Common myeloid progenitor, CD34-positive (primary cell): Measurements from ENCODE around the gene DTYMK.

Experiments used
- CTCF ChIA-PET: fragments of 350-600 bp; sonication (Branson Sonifier 250); formaldehyde crosslinking; loops from one replicate; lab custom pipeline; 2021; ENCODE audit warnings: antibody characterized with exemption; lab: Charles Lee
- POLR2A ChIA-PET: fragments of 350-600 bp; sonication (Branson Sonifier 250); formaldehyde crosslinking; loops from one replicate; lab custom pipeline; 2021; ENCODE audit warnings: antibody characterized with exemption; lab: Charles Lee
- DNase-seq, 3 donors: peaks; one replicate each; pipeline versions ENCODE4 v3.0.0 to v3.0.0-alpha.2; 2013
- H3K27ac ChIP-seq, 2 experiments: 1 replicate in 1 of 2; 2 replicates in 1 of 2; pipeline ENCODE4 v1.7.0; 2013; ENCODE audit warnings: inconsistent platforms in 2 of 2, low read length in 2 of 2, mild to moderate bottlenecking in 2 of 2, low read depth in 1 of 2, moderate library complexity in 1 of 2; ENCODE audit not compliant: severe bottlenecking in 2 of 2, insufficient read depth in 1 of 2, poor library complexity in 1 of 2
- H3K27me3 ChIP-seq, 5 experiments: replicated peaks in 2 of 5; 1 replicate in 3 of 5; 2 replicates in 2 of 5; pipeline versions ENCODE4 v1.6.1 to v1.7.0; 2013; ENCODE audit warnings: low read length in 4 of 5, mild to moderate bottlenecking in 2 of 5, moderate library complexity in 2 of 5, inconsistent platforms in 1 of 5; ENCODE audit not compliant: insufficient read depth in 5 of 5, control insufficient read depth in 4 of 5
- H3K36me3 ChIP-seq, 4 experiments: 1 replicate in 2 of 4; 2 replicates in 2 of 4; pipeline versions ENCODE4 v1.6.1 to v1.7.0; 2013; ENCODE audit warnings: low read length in 3 of 4, control low read depth in 1 of 4, mild to moderate bottlenecking in 1 of 4; ENCODE audit not compliant: control insufficient read depth in 4 of 4, insufficient read depth in 4 of 4
- H3K4me1 ChIP-seq, 4 experiments: 1 replicate in 3 of 4; 2 replicates in 1 of 4; pipeline versions ENCODE4 v1.6.1 to v1.7.1; 2013; ENCODE audit warnings: low read length in 3 of 4, mild to moderate bottlenecking in 3 of 4, control low read depth in 1 of 4, inconsistent platforms in 1 of 4, moderate library complexity in 1 of 4; ENCODE audit not compliant: control insufficient read depth in 4 of 4, insufficient read depth in 4 of 4; ENCODE audit errors: control extremely low read depth in 1 of 4
- H3K4me3 ChIP-seq, 7 experiments: 1 replicate in 4 of 7; 2 replicates in 3 of 7; pipeline versions ENCODE4 v1.5.1 to v1.7.0; 2013; ENCODE audit warnings: mild to moderate bottlenecking in 7 of 7, low read length in 6 of 7, moderate library complexity in 6 of 7, inconsistent platforms in 2 of 7, low read depth in 2 of 7, control low read depth in 1 of 7; ENCODE audit not compliant: insufficient read depth in 4 of 7, control insufficient read depth in 1 of 7; ENCODE audit errors: extremely low read depth in 1 of 7
- H3K9me3 ChIP-seq, 5 experiments: 1 replicate in 4 of 5; 2 replicates in 1 of 5; pipeline versions ENCODE4 v1.6.1 to v1.7.1; 2013; ENCODE audit warnings: low read length in 4 of 5, mild to moderate bottlenecking in 2 of 5, inconsistent platforms in 1 of 5, low read depth in 1 of 5, moderate library complexity in 1 of 5; ENCODE audit not compliant: control insufficient read depth in 4 of 5, insufficient read depth in 2 of 5; ENCODE audit errors: control extremely low read depth in 1 of 5
- WGBS: methylation state at CpG from one replicate; pipeline ENCODE4 v1.1.5; 2013; ENCODE audit not compliant: insufficient coverage; 5-methylcytosine and 5-hydroxymethylcytosine counted together

The DTYMK gene

DNA sequence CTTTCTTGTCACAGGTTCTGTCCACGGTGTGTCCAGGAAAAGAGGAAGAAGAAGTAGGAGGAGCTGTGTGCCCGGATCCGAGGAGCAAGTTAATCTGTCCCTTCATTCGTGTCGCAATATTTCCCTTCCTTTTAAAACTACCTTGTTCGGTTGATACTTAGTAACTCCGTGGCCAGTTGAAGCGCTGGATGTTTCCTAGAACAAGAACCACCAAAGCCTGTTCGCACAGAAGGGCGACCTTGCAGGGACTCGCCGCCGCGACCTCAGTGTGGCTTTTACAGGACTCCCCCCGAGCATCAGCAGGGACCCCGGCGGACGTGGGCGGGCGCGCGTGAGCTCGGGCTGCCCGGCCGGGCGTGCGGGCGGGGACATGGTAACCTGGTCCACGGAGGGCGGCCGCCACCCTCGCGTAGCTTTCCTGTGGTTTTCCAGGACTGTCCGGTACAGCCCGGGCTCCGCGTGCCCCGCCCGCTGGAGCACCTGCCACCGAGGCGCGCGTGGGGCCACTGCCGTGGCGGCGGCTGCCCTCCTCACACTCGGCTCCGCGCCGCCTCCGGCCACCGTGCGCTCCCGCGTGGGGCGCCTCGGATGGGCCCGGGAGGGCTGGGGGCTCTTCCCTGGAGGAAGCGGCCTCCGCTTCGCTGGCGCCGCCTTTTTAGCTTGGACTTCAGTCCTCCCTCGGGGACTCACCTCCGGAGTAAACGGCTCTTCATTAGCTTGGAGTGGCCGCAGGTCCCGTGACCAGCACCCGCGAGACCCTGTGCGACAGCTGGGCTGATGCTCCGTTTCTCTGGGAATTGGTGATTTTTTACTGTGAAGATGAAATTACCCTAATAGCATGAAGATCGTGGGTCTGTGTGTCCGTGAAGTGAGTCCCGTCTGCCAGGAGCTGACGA, 38.6 kb upstream of the DTYMK start:
- 96% methylated on average over 61 of the region's 76 CpGs for WGBS
- Histone ChIP-seq H3K36me3 (peaks cover 7 to 55% (median 45%) of the 10 kb centered on the region in 4 experiments), H3K4me1 (peaks cover 0 to 2% (median 0%) of the 10 kb centered on the region in 4 experiments), H3K27me3 (no peaks in the 10 kb centered on the region), H3K27ac (no peak overlapping the region), H3K4me3 (no peak overlapping the region), H3K9me3 (peaks cover 0 to 28% (median 24%) of the 10 kb centered on the region in 5 experiments)
- ChIA-PET POLR2A (no interaction called here), CTCF (interaction anchor here (0.7 kb wide), 2 partner anchors 9 kb away, joined by 3 to 4 read pairs; partner anchors contain the start of gene D2HGDH)
- no peak for DNase-seq

DNA sequence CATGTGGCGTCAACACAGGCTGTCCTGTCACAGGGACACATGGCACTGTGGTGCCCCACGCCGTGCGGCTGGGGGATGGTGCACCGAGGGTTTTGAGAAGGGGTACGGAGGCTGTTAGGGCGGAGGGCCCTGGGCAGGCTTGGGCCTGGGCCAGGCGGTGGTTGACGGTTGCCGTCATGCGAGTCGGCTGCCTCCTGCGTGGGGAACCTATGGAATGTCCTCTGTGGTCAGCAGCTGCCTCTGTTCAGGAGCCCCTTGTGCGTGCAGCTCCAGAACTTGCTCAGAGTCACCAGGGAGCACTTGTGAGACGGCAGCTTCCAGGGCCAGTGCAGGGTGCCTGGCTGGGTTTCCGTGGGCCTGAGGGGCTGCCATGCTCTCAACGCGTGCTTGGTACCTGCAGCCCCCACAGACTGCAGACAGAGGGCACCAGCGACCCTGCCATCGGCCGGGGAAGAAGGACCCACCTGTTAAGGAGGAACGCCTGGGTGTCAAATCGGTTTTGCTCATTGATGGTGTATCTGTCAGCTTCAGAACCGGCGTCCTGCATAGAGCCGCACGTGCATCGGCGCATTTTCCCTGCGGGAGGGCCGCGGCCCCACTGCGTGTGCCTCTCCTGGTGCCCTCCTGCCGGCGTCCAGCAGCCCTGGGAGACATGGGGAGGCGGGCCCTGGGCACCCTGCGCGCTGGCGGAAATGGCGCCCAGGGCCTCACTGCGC, 37.8 kb upstream of the DTYMK start:
- CTCF ChIA-PET: interaction anchor here (0.7 to 1.2 kb wide), 3 partner anchors 9 to 18 kb away, joined by 3 to 4 read pairs (median 3); no protein-coding TSS in a partner anchor
- peak in 1 of 3 donors; percentile 20 for DNase-seq
- 98% methylated on average over 38 of the region's 41 CpGs for WGBS
- Histone ChIP-seq H3K27me3 (no peaks in the 10 kb centered on the region), H3K9me3 (peaks cover 0 to 28% (median 24%) of the 10 kb centered on the region in 5 experiments), H3K27ac (no peak overlapping the region), H3K36me3 (peaks cover 7 to 63% (median 52%) of the 10 kb centered on the region in 4 experiments), H3K4me1 (no peaks in the 10 kb centered on the region), H3K4me3 (no peak overlapping the region)
- POLR2A ChIA-PET: no interaction called here

DNA sequence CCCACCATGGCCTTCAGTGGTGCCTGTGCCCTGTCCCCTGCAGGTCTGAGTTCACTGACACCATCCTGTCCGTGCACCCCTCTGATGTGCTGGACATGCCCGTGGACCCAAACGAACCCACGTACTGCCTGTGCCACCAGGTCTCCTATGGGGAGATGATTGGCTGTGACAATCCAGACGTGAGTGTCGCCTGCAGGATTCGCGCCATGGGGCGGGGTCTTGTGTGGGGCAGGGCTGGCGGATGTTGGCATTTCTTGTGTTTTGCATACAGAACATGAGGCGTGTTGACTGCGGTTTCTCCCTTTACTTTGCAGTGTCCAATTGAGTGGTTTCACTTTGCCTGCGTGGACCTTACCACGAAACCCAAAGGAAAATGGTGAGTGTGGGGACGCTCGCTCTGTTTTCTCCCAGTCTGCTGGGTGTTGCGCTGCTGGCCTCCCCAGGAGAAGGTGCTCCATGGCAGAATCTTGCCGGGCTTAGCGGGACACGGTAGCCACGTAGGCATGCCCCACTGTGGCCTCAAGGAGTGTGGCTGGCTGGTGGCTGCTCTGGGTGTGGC, 36.4 kb upstream of the DTYMK start:
- no peaks in the 10 kb centered on the region for H3K4me1 ChIP-seq
- DNase-seq: no peak
- ChIA-PET POLR2A (no interaction called here), CTCF (interaction anchor here (0.6 to 1.2 kb wide), 3 partner anchors 13 to 840 kb away, joined by 3 read pairs; partner anchors contain the start of gene ING5)
- H3K27ac ChIP-seq: no peak overlapping the region
- WGBS: 98% methylated on average over 18 of the region's 21 CpGs
- no peak overlapping the region for H3K4me3 ChIP-seq
- no peaks in the 10 kb centered on the region for H3K27me3 ChIP-seq
- peaks cover 7 to 72% (median 55%) of the 10 kb centered on the region in 4 experiments for H3K36me3 ChIP-seq
- peaks cover 0 to 28% (median 24%) of the 10 kb centered on the region in 5 experiments for H3K9me3 ChIP-seq

DNA sequence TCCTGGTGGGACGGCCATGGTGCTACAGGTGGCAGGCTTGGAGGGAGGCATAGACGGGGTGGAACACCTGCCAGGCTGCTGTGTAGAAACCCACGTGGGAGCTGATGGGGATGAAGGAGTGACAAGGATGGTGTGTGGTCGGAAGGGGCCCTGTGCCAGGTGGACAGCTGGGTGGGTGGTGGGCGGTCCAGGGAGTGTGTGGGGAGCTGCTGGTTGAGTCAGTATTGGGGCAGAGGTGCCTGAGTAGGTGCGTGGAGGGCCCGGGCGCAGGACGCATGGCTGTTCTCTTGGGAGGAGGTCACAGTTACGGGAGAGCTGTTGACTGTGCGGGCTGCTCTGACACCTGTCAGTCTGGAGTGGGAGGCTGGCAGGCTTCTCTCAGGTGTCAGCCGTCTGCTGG, 35.2 kb upstream of the DTYMK start:
- H3K27ac ChIP-seq: no peak overlapping the region
- POLR2A ChIA-PET: no interaction called here
- no peaks in the 10 kb centered on the region for H3K4me1 ChIP-seq
- WGBS: 96% methylated on average over 11 of the region's 12 CpGs
- no peaks in the 10 kb centered on the region for H3K27me3 ChIP-seq
- peaks cover 7 to 76% (median 55%) of the 10 kb centered on the region in 4 experiments for H3K36me3 ChIP-seq
- CTCF ChIA-PET: interaction anchor here (1.0 kb wide), 1 partner anchor 17 kb away, joined by 3 read pairs; no protein-coding TSS in a partner anchor
- no peak overlapping the region for H3K4me3 ChIP-seq
- DNase-seq: no peak
- peaks cover 0 to 28% (median 24%) of the 10 kb centered on the region in 5 experiments for H3K9me3 ChIP-seq

DNA sequence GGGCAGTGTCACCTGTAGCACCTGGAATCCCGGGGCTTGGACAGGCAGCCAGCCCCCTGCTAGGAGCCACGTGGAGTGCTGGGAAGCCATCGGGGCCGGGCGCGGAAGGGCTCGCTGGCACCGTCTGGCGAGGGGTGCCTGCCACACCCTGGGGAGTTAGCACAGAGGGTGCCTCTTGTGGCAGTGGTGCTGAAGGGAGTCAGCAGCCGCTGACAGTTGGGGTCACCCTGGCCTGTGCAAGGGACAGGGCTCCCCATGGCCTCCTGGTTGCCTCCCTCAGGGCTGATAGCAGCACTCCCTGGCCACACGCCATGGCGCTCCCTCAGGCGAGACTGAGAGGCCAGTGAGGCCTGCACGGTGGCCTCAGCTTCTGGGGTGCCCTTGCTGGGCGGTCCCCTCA, 33.9 kb upstream of the DTYMK start:
- WGBS: 93% methylated on average over 10 of the region's 15 CpGs
- no peak for DNase-seq
- no peaks in the 10 kb centered on the region for H3K4me1 ChIP-seq
- POLR2A ChIA-PET: no interaction called here
- no peak overlapping the region for H3K27ac ChIP-seq
- CTCF ChIA-PET: no interaction called here
- peaks cover 0 to 28% (median 24%) of the 10 kb centered on the region in 5 experiments for H3K9me3 ChIP-seq
- no peaks in the 10 kb centered on the region for H3K27me3 ChIP-seq
- H3K4me3 ChIP-seq: no peak overlapping the region
- peaks cover 7 to 86% (median 59%) of the 10 kb centered on the region in 4 experiments for H3K36me3 ChIP-seq

DNA sequence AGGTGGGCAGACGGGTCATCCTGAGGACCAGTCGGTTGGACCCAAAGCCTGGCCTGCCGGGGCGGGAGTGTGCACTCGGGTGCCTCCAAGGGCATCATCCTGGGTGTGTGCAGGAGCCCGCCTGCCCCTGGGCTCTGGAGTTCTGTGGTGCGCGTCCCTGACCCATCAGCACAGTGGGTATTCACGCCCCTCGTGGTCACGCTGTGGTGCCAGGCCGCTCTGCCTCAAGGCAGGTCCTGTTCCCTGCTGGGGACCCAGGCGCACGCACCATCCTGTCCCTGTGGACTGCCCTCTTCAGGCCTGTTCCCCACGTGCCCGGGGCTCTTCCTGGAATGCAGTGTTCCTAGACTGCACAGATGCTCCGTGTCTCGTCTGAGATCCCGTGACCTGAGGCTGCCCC, 33.5 kb upstream of the DTYMK start:
- peaks cover 7 to 82% (median 57%) of the 10 kb centered on the region in 4 experiments for H3K36me3 ChIP-seq
- no peak overlapping the region for H3K27ac ChIP-seq
- H3K27me3 ChIP-seq: no peaks in the 10 kb centered on the region
- POLR2A ChIA-PET: no interaction called here
- WGBS: 97% methylated on average over 17 of the region's 19 CpGs
- H3K4me1 ChIP-seq: no peaks in the 10 kb centered on the region
- no peak for DNase-seq
- CTCF ChIA-PET: interaction anchor here (0.7 to 2.5 kb wide), 2 partner anchors 17 to 149 kb away, joined by 3 to 11 read pairs; partner anchors contain the start of gene ING5
- peaks cover 0 to 28% (median 24%) of the 10 kb centered on the region in 5 experiments for H3K9me3 ChIP-seq
- H3K4me3 ChIP-seq: no peak overlapping the region
